Measurements from ENCODE around the gene PLOD2.

- TF ChIP-seq CTCF (IDR thresholded peaks at IDR 0.05) (no peak), POLR2A (IDR thresholded peaks at IDR 0.05) (no peak)
These were observed 70.5 kb downstream of the PLOD2 start for GRCh38 chr3:146090521-146090920.
